T-helper 2 cell treated with Interferon-gamma antibody and Interleukin-4, amounts not matched to agents 5 μg/mL and 100 μg/mL, for 36 hours (primary cell): Measurements from ENCODE around the gene RPS21.
A peak's percentile ranks its signal among the peaks of the same experiment; 100 is the strongest.

Experiments
- DNase-seq: peaks from one replicate; pipeline ENCODE4 v3.0.0; 2021; ENCODE audit warnings: low spot score
- H3K27ac Mint-ChIP-seq: one replicate; pipeline ENCODE4 v1.8.0; 2021; ENCODE audit warnings: mild to moderate bottlenecking, mixed read lengths
- H3K27me3 Mint-ChIP-seq: one replicate; pipeline ENCODE4 v1.8.0; 2021; ENCODE audit warnings: low read depth, mixed read lengths
- H3K36me3 Mint-ChIP-seq: one replicate; pipeline ENCODE4 v1.8.0; 2021; ENCODE audit warnings: low read depth, mixed read lengths
- H3K4me1 Mint-ChIP-seq: one replicate; pipeline ENCODE4 v1.8.0; 2021; ENCODE audit warnings: low read depth, mixed read lengths
- H3K4me3 Mint-ChIP-seq: one replicate; pipeline ENCODE4 v1.8.0; 2022; ENCODE audit warnings: mild to moderate bottlenecking, moderate library complexity, mixed read lengths
- H3K9me3 Mint-ChIP-seq: one replicate; pipeline ENCODE4 v1.8.0; 2021; ENCODE audit warnings: mixed read lengths

Gene RPS21

DNA sequence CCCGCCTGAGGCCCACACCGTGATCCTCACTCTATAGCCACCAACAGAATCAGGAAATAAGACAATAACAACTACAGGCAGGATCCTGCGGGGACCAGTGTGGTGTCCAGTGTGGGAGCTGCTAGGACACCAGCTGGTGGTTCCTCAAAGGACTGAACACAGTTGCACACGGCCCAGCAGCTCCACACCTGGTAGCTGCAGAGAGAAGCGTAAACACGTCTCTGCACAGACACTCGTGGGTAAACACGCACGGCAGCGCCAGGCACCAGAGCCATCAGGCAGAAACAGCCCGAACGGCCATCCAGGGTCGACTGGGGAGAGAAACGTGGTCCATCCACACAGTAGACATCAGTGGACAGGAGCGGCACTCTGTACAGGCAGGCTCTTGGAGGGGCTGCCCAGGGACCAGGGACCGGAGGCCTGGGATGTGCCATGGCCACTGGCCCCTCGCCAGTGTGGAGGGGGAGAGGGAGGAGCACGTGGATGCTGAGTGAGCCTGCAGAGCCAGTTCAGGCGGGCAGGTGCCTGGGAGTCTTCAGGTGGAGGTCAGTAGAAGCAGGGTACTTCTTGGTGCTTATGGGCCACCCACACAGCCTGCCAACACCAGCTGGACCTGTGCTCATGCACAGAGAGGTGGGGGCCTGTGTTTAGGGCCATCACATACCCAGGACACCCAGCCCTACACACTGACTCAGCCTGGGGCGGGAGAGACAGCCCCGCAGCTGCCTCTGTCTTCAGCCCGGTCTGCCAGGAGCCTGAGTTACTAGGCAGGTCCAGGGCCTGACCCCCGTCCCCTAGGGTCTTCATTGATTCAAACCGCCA, 12.4 kb upstream of the RPS21 start:
- no peak for DNase-seq
- Mint-ChIP-seq H3K27ac (no peak overlapping the region), H3K27me3 (peaks cover 3% of the 10 kb centered on the region), H3K4me1 (peaks cover 1% of the 10 kb centered on the region), H3K36me3 (no peaks in the 10 kb centered on the region), H3K9me3 (no peaks in the 10 kb centered on the region), H3K4me3 (no peak overlapping the region)

DNA sequence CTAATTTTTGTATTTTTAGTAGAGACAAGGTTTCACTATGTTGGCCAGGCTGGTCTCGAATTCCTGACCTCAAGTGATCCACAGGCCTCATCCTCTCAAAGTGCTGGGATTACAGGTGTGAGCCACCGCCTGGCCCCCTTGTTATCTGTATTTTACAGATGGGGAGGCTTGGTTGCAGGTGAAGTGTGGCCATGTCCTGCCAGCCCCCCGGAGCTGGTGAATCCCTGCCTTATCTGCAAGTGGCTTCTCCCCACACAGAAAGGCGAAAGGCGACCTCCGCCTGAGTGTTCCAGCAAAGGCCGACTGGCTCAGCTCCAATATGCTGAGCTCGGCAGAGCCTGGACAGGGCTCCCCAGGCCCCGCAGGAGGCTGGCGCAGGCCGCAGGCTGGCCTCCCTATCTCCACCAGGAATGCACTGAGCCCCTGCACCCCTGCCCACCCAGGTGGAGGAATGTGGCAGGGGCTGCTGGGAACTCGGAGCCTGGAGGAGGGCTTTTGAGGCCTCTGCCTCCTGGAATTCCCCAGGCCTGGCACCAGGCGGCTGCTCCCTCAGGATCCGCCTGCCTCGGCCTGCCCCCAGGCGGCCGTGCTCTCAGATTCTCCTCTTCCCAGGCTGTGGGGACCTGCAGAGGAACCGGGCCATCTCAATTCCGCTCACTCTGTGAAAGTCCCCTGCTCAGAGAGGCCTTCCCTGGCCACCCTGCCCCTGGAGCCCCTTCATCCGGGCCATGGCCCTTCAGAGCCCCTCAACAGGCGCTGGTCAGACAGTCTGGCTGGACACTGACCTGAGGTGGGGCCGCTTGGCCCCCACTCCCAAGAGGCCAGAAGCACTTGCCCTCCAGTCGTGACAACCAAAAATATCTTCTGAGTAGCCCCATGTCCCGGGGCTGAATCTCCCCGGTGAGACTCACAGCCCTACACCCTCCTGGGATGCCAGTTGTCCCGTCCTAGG, 10.5 kb upstream of the RPS21 start:
- Mint-ChIP-seq H3K36me3 (no peaks in the 10 kb centered on the region), H3K9me3 (no peaks in the 10 kb centered on the region), H3K4me3 (no peak overlapping the region), H3K27me3 (peaks cover 3% of the 10 kb centered on the region), H3K27ac (no peak overlapping the region), H3K4me1 (peaks cover 1% of the 10 kb centered on the region)
- DNase-seq: no peak

DNA sequence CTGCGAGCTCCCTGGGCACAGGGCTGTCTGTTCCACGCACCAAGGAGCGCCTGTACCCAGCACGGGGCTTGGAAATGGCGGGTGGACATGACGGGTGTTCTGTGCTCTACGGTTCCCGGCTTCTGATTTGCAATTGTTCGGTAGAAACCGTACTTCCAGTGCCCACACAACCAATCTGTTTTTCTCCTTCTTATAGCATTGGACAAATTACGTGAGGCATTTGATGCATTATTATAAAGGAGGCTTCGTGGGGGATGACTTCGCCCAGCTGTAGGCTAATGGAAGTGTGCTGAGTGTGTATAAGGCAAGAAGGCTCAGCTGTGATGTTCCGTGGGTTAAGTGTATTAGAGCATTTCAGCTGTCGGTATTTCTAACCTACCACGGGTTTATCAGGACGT, 9.8 kb upstream of the RPS21 start:
- peaks cover 4% of the 10 kb centered on the region for H3K36me3 Mint-ChIP-seq
- peaks cover 3% of the 10 kb centered on the region for H3K27me3 Mint-ChIP-seq
- no peak overlapping the region for H3K4me3 Mint-ChIP-seq
- no peak overlapping the region for H3K27ac Mint-ChIP-seq
- DNase-seq: no peak
- peaks cover 4% of the 10 kb centered on the region for H3K9me3 Mint-ChIP-seq
- peaks cover 1% of the 10 kb centered on the region for H3K4me1 Mint-ChIP-seq

DNA sequence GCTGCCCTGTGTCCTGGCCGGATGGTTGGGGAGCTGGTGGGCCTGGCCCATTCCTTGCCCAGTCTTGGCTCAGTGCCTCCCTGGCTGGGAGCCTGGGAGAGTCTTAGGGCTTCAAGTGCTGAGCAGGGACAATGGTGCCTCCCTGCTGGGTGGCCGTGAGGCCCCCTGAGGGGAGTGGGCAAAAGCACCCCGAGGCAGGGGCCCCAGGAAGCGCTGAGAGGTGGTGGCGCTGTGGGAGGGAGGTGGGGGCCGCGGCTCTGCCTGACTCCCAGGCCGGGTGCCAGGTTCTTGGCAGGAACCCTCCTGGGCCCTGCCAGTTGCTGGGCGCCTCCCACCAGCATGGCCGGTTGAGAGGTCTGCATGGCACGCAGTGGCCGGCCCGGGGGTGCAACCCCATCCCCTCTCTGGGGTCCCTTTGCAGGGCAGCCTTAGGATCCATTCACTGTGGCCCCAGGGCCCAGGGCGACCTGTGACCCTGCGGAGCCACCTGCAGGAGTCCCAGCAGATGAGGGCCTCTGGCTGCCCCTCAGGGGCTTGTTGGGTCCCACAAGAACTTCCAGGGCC, 9.2 kb upstream of the RPS21 start:
- Mint-ChIP-seq H3K36me3 (peaks cover 8% of the 10 kb centered on the region), H3K9me3 (peaks cover 5% of the 10 kb centered on the region), H3K4me3 (no peak overlapping the region), H3K27ac (no peak overlapping the region), H3K4me1 (peaks cover 3% of the 10 kb centered on the region), H3K27me3 (peaks cover 3% of the 10 kb centered on the region)
- DNase-seq: no peak

DNA sequence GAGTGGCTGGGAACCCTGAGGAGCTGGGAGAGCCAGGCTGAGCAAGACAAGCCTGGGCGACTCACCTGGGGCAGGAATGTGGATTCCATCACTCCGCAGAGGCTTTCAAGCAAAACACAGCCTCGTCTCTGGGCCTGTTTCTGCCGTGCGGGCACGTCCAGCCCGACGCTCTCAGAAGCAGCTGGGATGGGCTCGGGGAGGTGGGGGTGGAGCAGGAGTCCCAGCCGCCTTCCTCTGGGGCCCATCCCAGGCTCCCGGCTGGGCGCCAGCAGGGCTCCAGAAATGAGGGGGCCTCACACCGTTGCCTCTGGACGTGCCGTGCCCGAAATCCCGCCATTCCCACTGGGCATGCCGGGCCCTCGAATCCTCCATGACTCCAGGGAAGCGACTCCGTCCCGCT, 8.7 kb upstream of the RPS21 start:
- Mint-ChIP-seq H3K4me3 (no peak overlapping the region), H3K27ac (no peak overlapping the region), H3K9me3 (peaks cover 5% of the 10 kb centered on the region), H3K4me1 (peaks cover 4% of the 10 kb centered on the region), H3K36me3 (peaks cover 8% of the 10 kb centered on the region), H3K27me3 (no peaks in the 10 kb centered on the region)
- no peak for DNase-seq

DNA sequence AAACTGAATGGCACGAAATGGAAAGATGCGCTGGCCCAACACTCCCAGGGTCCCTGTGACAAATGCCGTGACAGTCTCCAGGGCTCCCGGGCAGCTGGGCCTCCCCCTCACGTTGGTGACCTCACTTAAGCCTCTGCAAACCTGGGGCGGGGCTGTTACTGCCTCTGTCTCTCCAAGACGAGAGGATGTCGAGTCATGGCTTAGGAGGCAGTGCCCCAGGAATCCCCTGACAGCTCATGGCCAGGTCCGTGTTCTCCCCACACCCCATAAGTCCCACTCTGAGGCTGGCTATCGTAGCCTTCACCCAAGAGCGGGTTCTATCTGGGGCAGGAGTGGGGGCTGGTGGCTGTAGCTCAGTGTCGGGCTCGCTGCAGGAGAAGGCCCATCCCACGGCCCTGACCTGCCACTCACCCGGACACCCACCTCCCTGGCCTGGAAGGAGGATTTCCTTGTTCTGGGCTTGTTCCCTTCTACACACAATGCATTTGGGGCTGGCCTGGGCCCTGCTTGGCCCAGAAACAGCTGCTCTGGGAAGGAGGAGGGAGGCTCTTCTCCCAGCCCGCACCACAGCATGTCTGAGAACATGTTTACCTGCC, 5.6 kb upstream of the RPS21 start:
- Mint-ChIP-seq H3K27me3 (no peaks in the 10 kb centered on the region), H3K4me3 (no peak overlapping the region), H3K9me3 (peaks cover 5% of the 10 kb centered on the region), H3K36me3 (peaks cover 11% of the 10 kb centered on the region), H3K4me1 (peaks cover 18% of the 10 kb centered on the region), H3K27ac (no peak overlapping the region)
- DNase-seq: no peak

DNA sequence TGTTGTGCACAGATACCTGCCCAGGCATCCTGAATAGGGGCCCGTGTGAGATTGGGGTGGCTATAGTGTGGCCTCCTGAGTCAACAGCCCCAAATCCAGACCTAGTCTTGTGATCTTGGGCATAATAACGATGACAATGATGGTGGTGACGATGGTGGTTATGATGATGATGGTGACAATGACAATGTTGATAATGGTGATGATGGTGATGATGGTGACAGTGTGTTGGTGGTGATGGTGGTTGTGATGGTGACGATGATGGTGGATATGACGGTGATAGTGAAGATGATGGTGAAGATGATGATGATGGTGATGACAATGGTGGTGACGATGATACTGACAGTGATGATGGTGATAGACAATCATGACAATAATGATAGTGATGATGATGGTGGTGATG, 5.1 kb upstream of the RPS21 start:
- peaks cover 11% of the 10 kb centered on the region for H3K36me3 Mint-ChIP-seq
- no peak overlapping the region for H3K4me3 Mint-ChIP-seq
- H3K9me3 Mint-ChIP-seq: peaks cover 5% of the 10 kb centered on the region
- H3K4me1 Mint-ChIP-seq: peaks cover 18% of the 10 kb centered on the region
- H3K27me3 Mint-ChIP-seq: no peaks in the 10 kb centered on the region
- DNase-seq: no peak
- no peak overlapping the region for H3K27ac Mint-ChIP-seq

DNA sequence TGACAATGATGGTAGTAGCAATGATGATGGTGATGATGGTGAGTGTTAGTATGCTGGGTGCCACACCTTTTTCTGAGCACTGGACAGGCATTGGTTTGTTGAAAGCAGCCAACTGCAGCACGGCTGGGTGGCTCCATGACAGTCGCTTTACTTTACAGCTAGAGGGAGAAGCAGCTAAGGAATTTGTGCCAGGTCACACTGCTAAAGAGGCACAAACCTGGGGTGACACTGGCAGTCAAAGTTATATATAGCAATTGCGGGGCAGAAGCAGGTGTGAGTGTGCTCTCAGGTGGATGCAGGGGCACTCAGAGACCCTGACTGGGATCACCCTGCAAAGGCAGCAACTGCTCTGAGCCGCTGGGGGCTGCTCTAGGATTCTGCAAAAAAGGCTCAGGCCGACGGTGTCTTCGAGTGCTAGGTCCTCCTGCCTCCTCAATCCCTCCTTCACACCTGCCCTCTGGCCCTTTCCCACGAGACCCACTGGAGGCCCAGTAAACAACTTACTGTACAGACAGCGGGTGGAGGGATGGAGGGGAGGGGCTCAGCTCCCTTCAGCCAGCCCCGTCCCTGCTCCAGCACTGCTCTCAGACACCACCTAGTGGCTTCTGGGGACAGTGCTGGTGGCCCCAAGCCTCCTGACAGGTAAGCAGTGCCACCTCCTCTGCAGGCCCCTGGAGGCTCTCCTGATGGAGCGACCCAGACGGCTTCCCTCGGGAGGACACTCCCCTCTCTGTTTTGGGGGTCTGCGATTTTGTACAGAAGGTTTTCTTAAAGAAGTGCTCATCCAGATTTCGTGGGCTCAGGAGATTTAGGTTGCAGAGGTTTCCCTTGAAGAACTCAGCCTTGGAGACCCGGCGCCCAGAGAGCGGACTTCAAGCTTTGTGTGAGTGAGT, 4.4 kb upstream of the RPS21 start:
- Mint-ChIP-seq H3K27me3 (no peaks in the 10 kb centered on the region), H3K4me3 (peak overlapping the region; percentile 10), H3K4me1 (peaks cover 18% of the 10 kb centered on the region), H3K9me3 (peaks cover 5% of the 10 kb centered on the region), H3K36me3 (peaks cover 16% of the 10 kb centered on the region), H3K27ac (peak overlapping the region; percentile 47)
- peak; percentile 72 for DNase-seq

DNA sequence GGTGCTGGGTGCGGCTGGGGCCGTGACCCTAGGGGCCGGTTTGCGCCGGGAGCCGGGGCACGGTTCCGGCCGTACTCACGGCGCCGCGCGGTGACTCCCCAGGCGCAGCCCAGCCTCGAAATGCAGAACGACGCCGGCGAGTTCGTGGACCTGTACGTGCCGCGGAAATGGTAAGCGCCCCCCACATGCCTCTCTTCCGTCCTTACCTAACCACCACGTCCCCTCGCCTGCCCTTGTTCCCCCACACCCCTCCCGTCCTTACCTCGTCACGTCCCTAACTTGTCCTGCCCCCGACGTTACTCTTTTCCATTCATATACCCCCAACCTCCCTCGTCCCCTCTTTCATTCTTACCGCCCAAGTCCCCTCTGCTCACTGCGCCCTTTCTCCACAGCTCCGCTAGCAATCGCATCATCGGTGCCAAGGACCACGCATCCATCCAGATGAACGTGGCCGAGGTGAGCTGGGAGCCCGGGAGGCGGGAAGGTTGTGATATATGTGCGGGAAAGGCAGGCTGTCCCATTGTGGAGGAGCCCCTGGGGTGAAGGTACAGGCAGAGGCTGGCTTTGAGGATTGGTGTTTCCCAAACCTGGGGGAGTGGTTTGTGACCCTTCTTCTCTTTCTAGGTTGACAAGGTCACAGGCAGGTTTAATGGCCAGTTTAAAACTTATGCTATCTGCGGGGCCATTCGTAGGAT, 463 bp downstream of the RPS21 start:
- no peak for DNase-seq
- Mint-ChIP-seq H3K9me3 (no peaks in the 10 kb centered on the region), H3K36me3 (peaks cover 39% of the 10 kb centered on the region), H3K27me3 (no peaks in the 10 kb centered on the region), H3K4me1 (peaks cover 30% of the 10 kb centered on the region), H3K27ac (peak overlapping the region; percentile 78), H3K4me3 (peak overlapping the region; percentile 91)

DNA sequence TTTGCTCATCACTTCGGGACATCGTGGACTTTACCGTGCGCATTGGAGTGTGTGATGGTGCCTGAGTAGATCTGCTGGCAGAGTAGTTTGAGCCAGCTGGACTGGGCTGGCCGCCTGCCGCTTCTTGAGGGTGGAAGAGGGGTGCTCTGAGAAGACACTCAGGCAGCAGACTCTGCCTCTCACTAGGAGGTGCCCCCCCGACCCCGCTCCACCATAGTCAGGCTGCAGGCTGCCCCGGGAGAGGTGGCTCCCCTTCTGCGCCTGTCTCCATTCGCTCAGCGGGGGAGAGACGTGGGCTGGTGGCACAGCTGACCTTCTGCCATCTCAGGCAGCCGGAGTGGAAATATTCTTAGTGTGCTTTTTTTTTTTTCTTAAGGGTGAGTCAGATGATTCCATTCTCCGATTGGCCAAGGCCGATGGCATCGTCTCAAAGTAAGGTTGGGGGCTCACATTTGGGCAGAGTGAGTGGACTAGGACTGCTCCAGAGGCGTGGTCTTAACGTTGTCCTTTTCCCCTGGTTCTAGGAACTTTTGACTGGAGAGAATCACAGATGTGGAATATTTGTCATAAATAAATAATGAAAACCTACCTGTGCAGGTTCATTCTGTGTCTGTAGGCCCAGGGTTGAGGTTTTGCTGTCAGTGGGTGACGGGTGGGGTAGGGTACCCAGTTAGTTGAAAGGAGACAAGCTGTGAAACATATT, 1.2 kb downstream of the RPS21 start:
- Mint-ChIP-seq H3K36me3 (peaks cover 37% of the 10 kb centered on the region), H3K4me3 (peak overlapping the region; percentile 91), H3K9me3 (no peaks in the 10 kb centered on the region), H3K27me3 (no peaks in the 10 kb centered on the region), H3K27ac (peak overlapping the region; percentile 78), H3K4me1 (peaks cover 26% of the 10 kb centered on the region)
- no peak for DNase-seq

DNA sequence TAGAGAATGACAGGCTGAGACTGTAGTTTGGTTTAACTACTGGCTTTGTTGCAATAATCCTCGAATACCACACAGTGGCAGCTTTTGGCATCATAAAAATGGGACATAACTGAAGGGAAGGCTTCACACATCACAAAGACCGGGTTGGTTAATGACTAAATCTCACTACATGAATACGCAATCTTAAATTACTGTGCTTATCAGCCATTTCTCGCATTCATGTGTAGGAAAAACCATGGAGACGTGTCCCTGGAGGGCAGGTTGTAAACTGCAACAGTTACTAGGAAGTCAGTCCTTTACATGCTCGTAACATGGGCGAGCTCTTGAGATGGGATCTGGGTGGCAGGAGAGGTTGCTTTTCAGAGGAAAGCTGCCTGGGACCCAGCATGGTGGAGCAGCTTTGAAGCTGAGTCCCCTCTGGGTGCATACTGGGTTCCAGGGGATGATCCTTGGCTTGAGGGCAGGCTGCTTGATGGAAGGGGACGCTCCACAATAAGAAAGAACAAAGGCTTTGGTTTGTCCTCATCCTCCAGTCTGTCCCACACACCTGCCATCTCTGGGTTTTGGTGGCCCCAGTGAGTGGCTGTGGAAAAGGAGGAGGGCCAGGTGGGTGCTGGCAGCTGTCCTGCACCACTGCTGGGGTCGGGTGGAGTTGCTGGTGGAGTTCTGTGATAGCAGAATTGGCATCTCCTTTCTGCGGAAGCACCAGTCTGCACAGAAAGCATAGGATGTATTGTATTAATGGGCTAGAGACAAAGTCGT, 2.1 kb downstream of the RPS21 start:
- peaks cover 34% of the 10 kb centered on the region for H3K36me3 Mint-ChIP-seq
- DNase-seq: no peak
- H3K27me3 Mint-ChIP-seq: no peaks in the 10 kb centered on the region
- peaks cover 22% of the 10 kb centered on the region for H3K4me1 Mint-ChIP-seq
- H3K9me3 Mint-ChIP-seq: no peaks in the 10 kb centered on the region
- peak overlapping the region; percentile 91 for H3K4me3 Mint-ChIP-seq
- H3K27ac Mint-ChIP-seq: peak overlapping the region; percentile 68
